PFSK-1 (cell line): ENCODE results near the gene KIF3A.

Source experiments
- POLR2AphosphoS5 ChIP-seq: IDR thresholded peaks from 2 replicates; pipeline ENCODE4 v1.6.1; 2012; ENCODE audit warnings: low read depth, mild to moderate bottlenecking, control low read depth, low read length, moderate library complexity
- REST ChIP-seq, 2 experiments: IDR thresholded peaks; 2 replicates each; pipeline versions ENCODE4 v1.6.1 to v1.8.0; 2011 to 2012; ENCODE audit warnings: low read depth in 2 of 2, low read length in 2 of 2, control low read depth in 1 of 2, inconsistent platforms in 1 of 2, mild to moderate bottlenecking in 1 of 2, moderate library complexity in 1 of 2; ENCODE audit not compliant: insufficient read depth in 1 of 2
- SIN3A ChIP-seq: IDR thresholded peaks from 2 replicates; pipeline ENCODE4 v1.6.1; 2012; ENCODE audit warnings: mild to moderate bottlenecking, low read length, moderate library complexity, borderline replicate concordance; ENCODE audit not compliant: insufficient read depth
- TAF1 ChIP-seq: IDR thresholded peaks from 2 replicates; pipeline ENCODE4 v1.6.1; 2012; ENCODE audit warnings: low read length, control low read depth, borderline replicate concordance; ENCODE audit not compliant: insufficient read depth

GRCh38 chr5:132680780-132681475 lies 56.4 kb downstream of the KIF3A start:
- no peak for TF ChIP-seq REST (IDR thresholded peaks at IDR 0.05; ENCODE audit: insufficient read depth in 1 of 2, low read depth in 2 of 2, low read length in 2 of 2)
- no peak for TF ChIP-seq POLR2AphosphoS5
- TF ChIP-seq TAF1, result no peak
- no peak for TF ChIP-seq SIN3A
